Articular chondrocyte of knee joint (primary cell): ENCODE measurements around the gene TATDN2. TPM values are rescaled to one million over a fixed set of nuclear protein-coding genes. Genes with fewer than 3 reads are reported as not detected.

Experiments used
- small RNA-seq: library from RNA; depleted of rRNA; stranded (forward); fragments of <200 nt; gene quantifications from one replicate; pipeline ENCODE3, GENCODE V24; 2012
- total RNA-seq: library from RNA; depleted of rRNA; stranded (reverse); fragments of >200 nt; gene quantifications from 2 replicates; pipeline ENCODE4 v1.2.3, GENCODE V29; 2012

TATDN2 gene, protein sequence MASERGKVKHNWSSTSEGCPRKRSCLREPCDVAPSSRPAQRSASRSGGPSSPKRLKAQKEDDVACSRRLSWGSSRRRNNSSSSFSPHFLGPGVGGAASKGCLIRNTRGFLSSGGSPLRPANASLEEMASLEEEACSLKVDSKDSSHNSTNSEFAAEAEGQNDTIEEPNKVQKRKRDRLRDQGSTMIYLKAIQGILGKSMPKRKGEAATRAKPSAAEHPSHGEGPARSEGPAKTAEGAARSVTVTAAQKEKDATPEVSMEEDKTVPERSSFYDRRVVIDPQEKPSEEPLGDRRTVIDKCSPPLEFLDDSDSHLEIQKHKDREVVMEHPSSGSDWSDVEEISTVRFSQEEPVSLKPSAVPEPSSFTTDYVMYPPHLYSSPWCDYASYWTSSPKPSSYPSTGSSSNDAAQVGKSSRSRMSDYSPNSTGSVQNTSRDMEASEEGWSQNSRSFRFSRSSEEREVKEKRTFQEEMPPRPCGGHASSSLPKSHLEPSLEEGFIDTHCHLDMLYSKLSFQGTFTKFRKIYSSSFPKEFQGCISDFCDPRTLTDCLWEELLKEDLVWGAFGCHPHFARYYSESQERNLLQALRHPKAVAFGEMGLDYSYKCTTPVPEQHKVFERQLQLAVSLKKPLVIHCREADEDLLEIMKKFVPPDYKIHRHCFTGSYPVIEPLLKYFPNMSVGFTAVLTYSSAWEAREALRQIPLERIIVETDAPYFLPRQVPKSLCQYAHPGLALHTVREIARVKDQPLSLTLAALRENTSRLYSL
- total RNA-seq = 19.5 and 20.5 TPM in 2 replicates

DNA sequence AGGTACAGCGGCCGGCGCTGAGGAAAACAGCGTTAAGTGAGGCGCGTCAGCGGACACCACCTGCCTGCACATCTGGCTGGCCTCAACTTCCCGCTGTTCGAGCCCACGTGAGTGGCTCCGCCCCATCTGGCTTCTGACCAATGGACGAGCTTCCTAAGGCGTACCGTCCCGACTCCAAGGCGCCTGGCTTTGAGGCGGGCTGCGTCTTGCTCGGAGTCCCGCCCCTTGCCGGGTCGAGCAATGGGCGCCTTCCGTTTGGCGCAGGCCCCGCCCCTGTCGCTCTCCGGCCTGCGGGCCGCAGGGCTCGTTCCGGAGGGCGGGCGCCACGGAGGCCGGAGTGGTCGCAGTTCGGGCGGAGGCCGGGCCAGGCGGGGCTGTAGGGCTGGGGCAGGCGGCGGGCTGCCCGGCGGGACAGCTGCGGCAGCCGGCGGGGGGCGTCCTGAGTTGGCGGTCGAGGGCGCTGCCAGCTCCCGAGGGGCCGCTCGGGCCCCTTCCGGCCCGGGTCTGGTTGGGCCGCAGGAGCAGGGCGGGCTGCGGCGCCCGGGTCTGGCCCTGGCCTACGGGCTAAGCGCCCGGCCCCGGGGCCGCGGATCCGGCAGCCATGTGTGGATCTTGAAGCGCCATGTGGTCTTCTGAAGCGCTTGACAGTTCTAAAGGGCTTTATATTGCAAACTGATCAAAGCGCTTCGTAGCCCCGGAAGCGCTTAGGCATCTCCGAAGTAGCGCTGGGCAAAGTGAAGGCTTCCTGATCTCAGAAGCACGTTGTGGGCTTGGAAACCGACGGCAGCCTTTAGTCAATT is at the start of gene TATDN2:
TSS of gene TATDN2 (plus strand) at position 276 of the 800 bp plus-strand sequence. CDS start 742 bp downstream, outside the sequence.

DNA sequence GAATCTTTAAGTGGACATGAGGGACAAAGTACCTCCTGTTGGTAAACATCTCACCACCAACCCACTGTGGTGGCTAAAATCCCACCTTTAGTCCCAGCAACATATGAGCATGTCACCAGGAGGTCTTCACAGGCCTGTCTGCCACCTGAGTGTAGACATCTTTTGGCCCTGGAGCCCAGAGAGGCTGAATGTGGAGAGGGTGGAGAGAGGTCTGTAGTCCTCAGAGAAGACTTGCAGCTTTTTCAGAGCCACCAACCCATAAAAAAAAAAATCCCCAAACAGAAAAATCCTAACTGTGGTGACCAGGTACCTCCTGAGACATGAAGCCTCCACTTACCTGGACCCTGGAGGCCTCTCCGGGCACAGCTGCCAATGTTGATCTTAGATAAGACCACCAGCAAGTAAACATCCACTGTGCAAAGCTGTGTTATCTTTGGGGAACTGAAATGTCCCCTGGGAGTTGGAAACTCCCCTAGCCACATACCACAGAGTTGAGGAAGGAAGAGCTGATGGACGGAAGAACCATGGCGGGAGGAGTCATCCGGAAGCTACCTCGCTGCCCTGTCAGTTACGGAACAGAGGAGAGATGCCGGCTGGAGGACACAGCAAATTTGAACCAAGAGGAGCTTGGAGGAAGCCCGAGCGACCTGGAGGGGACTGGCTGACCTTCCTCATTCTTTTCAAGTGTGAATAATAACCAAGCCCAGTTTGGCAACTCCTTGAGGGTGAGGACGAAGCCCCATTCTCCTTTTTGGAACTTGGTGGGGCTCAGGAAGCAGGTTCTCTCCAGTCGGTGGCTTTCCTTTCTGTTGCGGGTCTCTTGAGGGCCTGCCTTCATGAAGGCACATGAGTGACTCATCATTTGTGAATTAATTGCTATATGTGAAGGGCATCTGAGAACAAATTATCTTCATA is 44.5 kb downstream of the TATDN2 start, which contains the start of gene GHRL:
TSS of gene GHRL (minus strand) at position 443 of the 915 bp plus-strand sequence. CDS start 2,767 bp downstream, outside the sequence.

Small RNAs within 50 kb of the gene (small RNA-seq; reads per million reads assigned to genes)
- 0.84 reads per million, percentile 34 among the genes with 10 or more reads in this experiment for gene MIR378B
- gene RF02126 = not detected

Other genes with a start within 250 kb of the TATDN2 start
- gene FANCD2, start 222.0 kb upstream of the TATDN2 start, total RNA-seq = 6.7 and 19.5 TPM in 2 replicates
- gene FANCD2OS, start 140.2 kb upstream of the TATDN2 start, total RNA-seq = not detected in 2 replicates
- 130 and 134 TPM in 2 replicates for gene BRK1, start 132.8 kb upstream of the TATDN2 start, total RNA-seq
- gene VHL, start 106.7 kb upstream of the TATDN2 start, total RNA-seq = 33.5 and 40.1 TPM in 2 replicates
- gene IRAK2, start 83.5 kb upstream of the TATDN2 start, total RNA-seq = 3.7 and 7.9 TPM in 2 replicates
- 0.52 TPM in 1 of 2 replicates, not detected in the other for gene GHRL, start 44.5 kb downstream of the TATDN2 start, total RNA-seq
- 170 and 203 TPM in 2 replicates for gene SEC13, start 72.7 kb downstream of the TATDN2 start, total RNA-seq